MM.1S (cell line): ENCODE data around the gene KRT31.

Experiments
- EZH2 ChIP-seq: fragments of 300-600 bp; sonication (generic); optimal IDR thresholded peaks from 2 replicates; pipeline ENCODE3; 2017; ENCODE audit warnings: low read depth, mild to moderate bottlenecking, antibody characterized with exemption, low read length, mixed read lengths
- EZH2phosphoT487 ChIP-seq: fragments of 300-600 bp; sonication (generic); IDR thresholded peaks from 2 replicates; pipeline ENCODE4 v1.6.1; 2018; ENCODE audit warnings: antibody characterized with exemption, low read length
- TF ChIP-seq, protein P1 (sequence below): fragments of 300-600 bp; sonication (generic); IDR thresholded peaks from 2 replicates; pipeline ENCODE4 v1.5.1; 2016; ENCODE audit warnings: antibody characterized with exemption, low read length, mixed read lengths

DNA sequence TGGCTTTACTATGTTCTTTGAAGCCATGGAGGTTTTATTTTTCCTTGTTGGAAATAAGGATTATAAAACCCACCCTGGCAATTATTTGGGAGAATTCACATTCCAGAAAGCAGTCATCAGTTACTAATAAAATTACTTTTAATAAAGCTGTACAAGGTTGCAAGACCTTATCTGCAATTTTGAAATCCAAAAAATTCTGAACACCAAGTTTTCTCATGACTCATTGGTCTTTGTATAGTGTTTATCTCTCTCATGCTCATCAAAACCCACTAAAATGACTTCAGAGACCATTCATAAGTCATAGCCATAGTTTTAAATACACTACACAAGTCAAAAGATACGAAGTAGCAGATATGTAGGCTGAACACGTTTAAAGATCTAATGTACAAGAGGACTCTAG, 49.4 kb upstream of the KRT31 start:
- TF ChIP-seq, protein P1, sequence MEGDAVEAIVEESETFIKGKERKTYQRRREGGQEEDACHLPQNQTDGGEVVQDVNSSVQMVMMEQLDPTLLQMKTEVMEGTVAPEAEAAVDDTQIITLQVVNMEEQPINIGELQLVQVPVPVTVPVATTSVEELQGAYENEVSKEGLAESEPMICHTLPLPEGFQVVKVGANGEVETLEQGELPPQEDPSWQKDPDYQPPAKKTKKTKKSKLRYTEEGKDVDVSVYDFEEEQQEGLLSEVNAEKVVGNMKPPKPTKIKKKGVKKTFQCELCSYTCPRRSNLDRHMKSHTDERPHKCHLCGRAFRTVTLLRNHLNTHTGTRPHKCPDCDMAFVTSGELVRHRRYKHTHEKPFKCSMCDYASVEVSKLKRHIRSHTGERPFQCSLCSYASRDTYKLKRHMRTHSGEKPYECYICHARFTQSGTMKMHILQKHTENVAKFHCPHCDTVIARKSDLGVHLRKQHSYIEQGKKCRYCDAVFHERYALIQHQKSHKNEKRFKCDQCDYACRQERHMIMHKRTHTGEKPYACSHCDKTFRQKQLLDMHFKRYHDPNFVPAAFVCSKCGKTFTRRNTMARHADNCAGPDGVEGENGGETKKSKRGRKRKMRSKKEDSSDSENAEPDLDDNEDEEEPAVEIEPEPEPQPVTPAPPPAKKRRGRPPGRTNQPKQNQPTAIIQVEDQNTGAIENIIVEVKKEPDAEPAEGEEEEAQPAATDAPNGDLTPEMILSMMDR, result no peak
- TF ChIP-seq EZH2 (no peak), EZH2phosphoT487 (no peak)
